Trophoblast cell (in vitro differentiated cells and primary cell): Measurements from ENCODE around the gene GOLPH3L.
"Not testable (repeated sequence)": the region's sequence is repeated elsewhere in the genome, so short reads cannot be mapped to it uniquely, and the experiment has no call there.

Experiments used
- DNase-seq, 2 donors: peaks; one replicate each; pipeline ENCODE4 v3.0.0-alpha.2; 2016
- H2AFZ ChIP-seq: 2 replicates; pipeline ENCODE4 v1.6.1; 2013; ENCODE audit warnings: low read length, moderate library complexity, mild to moderate bottlenecking; ENCODE audit not compliant: insufficient read depth, poor library complexity
- H2AK5ac ChIP-seq: 2 replicates; pipeline ENCODE4 v1.6.1; 2013; ENCODE audit warnings: mild to moderate bottlenecking, low read length
- H2BK120ac ChIP-seq: 2 replicates; pipeline ENCODE4 v1.6.1; 2013; ENCODE audit warnings: low read length, mild to moderate bottlenecking, moderate library complexity; ENCODE audit not compliant: insufficient read depth, poor library complexity
- H2BK12ac ChIP-seq: 2 replicates; pipeline ENCODE4 v1.6.1; 2013; ENCODE audit warnings: mild to moderate bottlenecking, low read length, moderate library complexity
- H2BK5ac ChIP-seq: 2 replicates; pipeline ENCODE4 v1.6.1; 2013; ENCODE audit warnings: low read length, low read depth, moderate library complexity, mild to moderate bottlenecking; ENCODE audit not compliant: poor library complexity
- H3K14ac ChIP-seq: 2 replicates; pipeline ENCODE4 v1.6.1; 2013; ENCODE audit warnings: mild to moderate bottlenecking, low read length
- H3K18ac ChIP-seq: 2 replicates; pipeline ENCODE4 v1.6.1; 2013; ENCODE audit warnings: mild to moderate bottlenecking, low read length
- H3K23ac ChIP-seq: 2 replicates; pipeline ENCODE4 v1.6.1; 2013; ENCODE audit warnings: low read length
- H3K27ac ChIP-seq: 2 replicates; pipeline ENCODE4 v1.5.1; 2013; ENCODE audit warnings: low read depth, mild to moderate bottlenecking, inconsistent platforms, low read length, moderate library complexity
- H3K27me3 ChIP-seq: 2 replicates; pipeline ENCODE4 v1.6.1; 2013; ENCODE audit warnings: inconsistent platforms, mild to moderate bottlenecking, low read length, moderate library complexity; ENCODE audit not compliant: insufficient read depth
- H3K36me3 ChIP-seq, 2 experiments: 1 replicate in 1 of 2; 2 replicates in 1 of 2; pipeline ENCODE4 v1.6.1; 2013; ENCODE audit warnings: low read length in 2 of 2, mild to moderate bottlenecking in 2 of 2, moderate library complexity in 1 of 2; ENCODE audit not compliant: insufficient read depth in 2 of 2, control insufficient read depth in 1 of 2
- H3K4ac ChIP-seq: 2 replicates; pipeline ENCODE4 v1.6.1; 2013; ENCODE audit warnings: low read depth, mild to moderate bottlenecking, low read length, moderate library complexity
- H3K4me1 ChIP-seq, 2 experiments: 1 replicate in 1 of 2; 2 replicates in 1 of 2; pipeline ENCODE4 v1.6.1; 2013; ENCODE audit warnings: low read length in 2 of 2, mild to moderate bottlenecking in 2 of 2, moderate library complexity in 1 of 2; ENCODE audit not compliant: insufficient read depth in 2 of 2, control insufficient read depth in 1 of 2
- H3K4me2 ChIP-seq: 2 replicates; pipeline ENCODE4 v1.6.1; 2013; ENCODE audit warnings: inconsistent platforms, mild to moderate bottlenecking, low read length, moderate library complexity
- H3K4me3 ChIP-seq: 2 replicates; pipeline ENCODE4 v1.5.1; 2013; ENCODE audit warnings: mild to moderate bottlenecking, low read depth, low read length, inconsistent platforms
- H3K79me1 ChIP-seq: one replicate; pipeline ENCODE4 v1.6.1; 2013; ENCODE audit warnings: low read length
- H3K79me2 ChIP-seq: 2 replicates; pipeline ENCODE4 v1.6.1; 2013; ENCODE audit warnings: low read length, mild to moderate bottlenecking; ENCODE audit not compliant: control insufficient read depth, insufficient read depth, poor library complexity
- H3K9ac ChIP-seq: 2 replicates; pipeline ENCODE4 v1.6.1; 2013; ENCODE audit warnings: mild to moderate bottlenecking, low read length
- H3K9me3 ChIP-seq: 2 replicates; pipeline ENCODE4 v1.6.1; 2013; ENCODE audit warnings: low read depth, mild to moderate bottlenecking, control low read depth, inconsistent platforms, low read length; ENCODE audit not compliant: insufficient read depth
- H4K12ac ChIP-seq: 2 replicates; pipeline ENCODE4 v1.6.1; 2013; ENCODE audit warnings: low read depth, mild to moderate bottlenecking, low read length, moderate library complexity
- H4K8ac ChIP-seq: 2 replicates; pipeline ENCODE4 v1.6.1; 2013; ENCODE audit warnings: low read depth, mild to moderate bottlenecking, low read length, moderate library complexity
- H4K91ac ChIP-seq: one replicate; pipeline ENCODE4 v1.6.1; 2013; ENCODE audit warnings: low read depth, mild to moderate bottlenecking, low read length, moderate library complexity
- WGBS: extraction: QIAGEN DNeasy Blood & Tissue Kit; methylation state at CpG from one replicate; pipeline ENCODE4 v1.1.7; 2013; ENCODE audit warnings: missing lambda C conversion rate; ENCODE audit not compliant: insufficient read length, insufficient coverage; ENCODE audit errors: extremely low coverage; 5-methylcytosine and 5-hydroxymethylcytosine counted together

Gene GOLPH3L

DNA sequence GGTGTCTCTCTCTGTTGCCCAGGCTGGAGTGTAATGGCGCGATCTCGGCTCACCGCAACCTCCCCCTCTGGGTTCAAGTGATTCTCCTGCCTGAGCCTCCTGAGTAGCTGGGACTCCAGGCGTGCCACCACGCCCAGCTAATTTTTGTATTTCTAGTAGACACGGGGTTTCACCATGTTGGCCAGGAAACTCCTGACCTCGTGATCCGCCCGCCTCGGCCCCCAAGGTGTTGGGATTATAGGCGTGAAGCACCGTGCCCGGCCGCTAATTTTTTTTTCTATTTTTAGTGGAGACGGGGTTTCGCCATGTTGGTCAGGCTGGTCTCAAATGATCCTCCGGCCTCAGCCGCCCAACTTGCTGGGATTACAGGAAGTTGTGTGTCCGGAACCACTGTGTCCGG lies 23.1 kb upstream of the GOLPH3L start:
- WGBS: no CpG with 5 or more reads among the region's 21 CpGs

DNA sequence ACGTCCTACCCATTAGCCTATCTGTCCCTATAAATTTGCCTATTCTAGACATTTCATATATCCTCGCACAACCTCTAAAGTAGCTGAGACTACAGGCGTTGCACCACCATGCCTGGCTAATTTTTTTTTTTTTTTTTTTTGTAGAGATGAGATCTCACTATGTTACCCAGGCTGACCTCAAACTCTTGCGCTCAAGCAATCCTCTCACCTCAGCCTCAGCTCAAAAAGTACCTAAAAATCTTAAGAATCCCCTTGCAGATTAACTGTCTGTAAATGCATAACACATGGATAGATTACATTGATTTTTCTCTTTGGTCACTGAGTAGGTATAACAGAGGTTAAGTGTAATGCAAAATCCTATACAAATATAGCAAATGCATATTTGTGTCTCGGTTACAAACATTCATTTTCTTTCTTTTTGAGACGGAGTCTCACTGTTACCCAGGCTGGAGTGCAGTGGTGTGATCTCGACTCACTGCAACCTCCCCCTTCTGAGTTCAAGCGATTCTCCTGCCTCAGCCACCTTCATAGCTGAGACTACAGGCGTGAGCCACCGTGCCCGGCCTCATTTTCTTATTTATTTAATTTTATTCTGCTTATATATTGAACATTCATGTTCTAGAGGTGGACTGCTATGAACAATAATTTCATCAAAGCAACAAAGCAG lies 21.4 kb upstream of the GOLPH3L start:
- Histone ChIP-seq H3K4me3 (no peak overlapping the region), H2AFZ (no peak overlapping the region), H3K9ac (no peak overlapping the region), H4K12ac (no peak overlapping the region), H3K9me3 (no peaks in the 10 kb centered on the region), H4K91ac (no peak overlapping the region), H2BK120ac (no peak overlapping the region), H2AK5ac (no peak overlapping the region), H2BK12ac (no peak overlapping the region), H3K18ac (no peak overlapping the region), H3K4ac (no peak overlapping the region), H3K79me2 (no peaks in the 10 kb centered on the region), H3K23ac (no peak overlapping the region), H3K79me1 (no peaks in the 10 kb centered on the region), H3K4me1 (no peaks in the 10 kb centered on the region), H3K36me3 (no peaks in the 10 kb centered on the region), H4K8ac (no peak overlapping the region), H3K14ac (no peak overlapping the region), H3K4me2 (no peak overlapping the region), H2BK5ac (no peak overlapping the region), H3K27ac (no peak overlapping the region), H3K27me3 (no peaks in the 10 kb centered on the region)
- DNase-seq: no peak
- no CpG with 5 or more reads among the region's 11 CpGs for WGBS

More for the DNA sequence above, 23.1 kb upstream of the GOLPH3L start:
- H3K4me1 ChIP-seq: no peaks in the 10 kb centered on the region
- H2BK120ac ChIP-seq: no peak overlapping the region
- H3K4ac ChIP-seq: no peak overlapping the region
- no peaks in the 10 kb centered on the region for H3K79me1 ChIP-seq
- H3K4me3 ChIP-seq: no peak overlapping the region
- no peaks in the 10 kb centered on the region for H3K36me3 ChIP-seq
- H3K27me3 ChIP-seq: no peaks in the 10 kb centered on the region
- no peak overlapping the region for H2AK5ac ChIP-seq
- no peak overlapping the region for H3K4me2 ChIP-seq
- no peak overlapping the region for H3K18ac ChIP-seq
- no peak overlapping the region for H3K9ac ChIP-seq
- H3K23ac ChIP-seq: no peak overlapping the region
- H4K12ac ChIP-seq: no peak overlapping the region
- H4K8ac ChIP-seq: no peak overlapping the region
- H2BK12ac ChIP-seq: no peak overlapping the region
- no peak overlapping the region for H3K27ac ChIP-seq
- peak in 1 of 2 donors; percentile 26 for DNase-seq
- no peak overlapping the region for H3K14ac ChIP-seq
- H3K79me2 ChIP-seq: no peaks in the 10 kb centered on the region
- no peak overlapping the region for H2BK5ac ChIP-seq
- H2AFZ ChIP-seq: no peak overlapping the region
- H3K9me3 ChIP-seq: no peaks in the 10 kb centered on the region
- no peak overlapping the region for H4K91ac ChIP-seq

DNA sequence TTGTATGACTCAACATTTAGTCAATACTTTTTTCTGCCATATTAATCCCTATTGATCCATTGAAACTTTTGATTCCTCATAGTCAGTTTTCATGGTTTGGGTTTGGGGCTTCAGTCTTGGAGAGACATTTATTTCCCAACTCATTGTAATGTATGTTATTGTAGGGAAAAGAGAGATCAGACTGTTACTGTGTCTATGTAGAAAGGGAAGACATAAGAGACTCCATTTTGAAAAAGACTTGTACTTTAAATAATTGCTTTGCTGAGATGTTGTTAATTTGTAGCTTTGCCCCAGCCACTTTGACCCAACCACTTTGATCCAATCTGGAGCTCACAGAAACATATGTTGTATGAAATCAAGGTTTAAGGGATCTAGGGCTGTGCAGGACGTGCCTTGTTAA lies 12.1 kb upstream of the GOLPH3L start:
- not testable (repeated sequence) for H3K9ac ChIP-seq, H3K14ac ChIP-seq, H3K23ac ChIP-seq, DNase-seq, H3K79me1 ChIP-seq, H3K4me1 ChIP-seq, H3K9me3 ChIP-seq, H2AK5ac ChIP-seq, H4K8ac ChIP-seq, H3K18ac ChIP-seq, H3K27me3 ChIP-seq, H2AFZ ChIP-seq, H4K91ac ChIP-seq, H2BK120ac ChIP-seq, H3K4me3 ChIP-seq, H3K36me3 ChIP-seq, H3K4ac ChIP-seq, H4K12ac ChIP-seq, H3K4me2 ChIP-seq, H2BK5ac ChIP-seq, H3K79me2 ChIP-seq, H3K27ac ChIP-seq, H2BK12ac ChIP-seq
- WGBS: no CpG with 5 or more reads among the region's 1 CpG

DNA sequence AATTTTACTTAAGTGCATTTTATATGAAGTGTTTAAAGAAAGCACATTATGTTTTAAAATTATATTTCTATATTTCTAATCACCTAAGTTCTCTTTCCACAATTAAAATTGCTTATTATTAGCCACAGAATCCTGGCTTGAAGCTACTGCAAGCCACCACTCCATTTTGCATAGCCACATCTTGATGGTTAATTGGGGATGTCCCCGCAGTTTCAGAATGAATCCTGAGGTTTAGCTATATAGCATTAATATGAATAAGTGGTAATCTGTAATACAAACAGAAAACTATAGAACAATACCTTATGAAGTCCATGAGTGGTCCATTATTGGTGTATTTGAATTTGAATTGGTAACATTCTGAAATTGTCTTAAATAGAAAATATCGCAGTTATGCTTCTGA lies 11.6 kb upstream of the GOLPH3L start:
- Histone ChIP-seq H4K8ac (no peak overlapping the region), H3K4me3 (no peak overlapping the region), H2AFZ (no peak overlapping the region), H3K4me1 (no peaks in the 10 kb centered on the region), H3K27ac (no peak overlapping the region), H4K91ac (no peak overlapping the region), H3K23ac (no peak overlapping the region), H3K9ac (no peak overlapping the region), H4K12ac (no peak overlapping the region), H3K9me3 (no peaks in the 10 kb centered on the region), H2BK12ac (no peak overlapping the region), H2AK5ac (no peak overlapping the region), H3K79me2 (no peaks in the 10 kb centered on the region), H3K79me1 (no peaks in the 10 kb centered on the region), H3K14ac (no peak overlapping the region), H3K18ac (no peak overlapping the region), H3K4me2 (no peak overlapping the region), H3K27me3 (no peaks in the 10 kb centered on the region), H2BK5ac (no peak overlapping the region), H3K36me3 (no peaks in the 10 kb centered on the region), H2BK120ac (no peak overlapping the region), H3K4ac (no peak overlapping the region)
- DNase-seq: no peak
- WGBS: no CpG with 5 or more reads among the region's 2 CpGs
